NCI-H146 treated with DMSO at 0.1 percent for 48 hours (cell line): ENCODE data around the gene TMEM233.
"Not testable (repeated sequence)": the region's sequence is repeated elsewhere in the genome, so short reads cannot be mapped to it uniquely, and the experiment has no call there.

Experiments
- DNase-seq: peaks from one replicate; lab custom pipeline; 2025; ENCODE audit not compliant: unreplicated experiment; lab: John Stamatoyannopoulos, UW

The TMEM233 gene

GRCh38 chr12:119657001-119657400 is 63.4 kb downstream of the TMEM233 start:
- DNase-seq: not testable (repeated sequence)

GRCh38 chr12:119658166-119658565 is 64.6 kb downstream of the TMEM233 start:
- not testable (repeated sequence) for DNase-seq

- DNase-seq: peak; percentile 23
Observed at GRCh38 chr12:119659289-119659897, 65.8 kb downstream of the TMEM233 start.

GRCh38 chr12:119660076-119660475 is 66.5 kb downstream of the TMEM233 start:
- no peak for DNase-seq

- DNase-seq: peak; percentile 27
Observed at GRCh38 chr12:119661882-119662281, 68.3 kb downstream of the TMEM233 start.

GRCh38 chr12:119664642-119665041 is 71.1 kb downstream of the TMEM233 start:
- no peak for DNase-seq

GRCh38 chr12:119665164-119665929 is 71.8 kb downstream of the TMEM233 start:
- DNase-seq: no peak

- DNase-seq: no peak
Observed at GRCh38 chr12:119666226-119666795, 72.7 kb downstream of the TMEM233 start.

- no peak for DNase-seq
Observed at GRCh38 chr12:119666900-119667576, 73.5 kb downstream of the TMEM233 start.

- DNase-seq: peak; percentile 93
Observed at GRCh38 chr12:119667577-119668323, 74.2 kb downstream of the TMEM233 start, which contains the start of gene PRKAB1. PRKAB1 (plus strand) TSS chr12:119668133; CDS start chr12:119668245, 112 bp downstream.

GRCh38 chr12:119668324-119668841 is 74.8 kb downstream of the TMEM233 start:
- peak; percentile 8 for DNase-seq

- peak; percentile 75 for DNase-seq
Observed at GRCh38 chr12:119669744-119670472, 76.3 kb downstream of the TMEM233 start.

GRCh38 chr12:119671070-119671469 is 77.5 kb downstream of the TMEM233 start:
- DNase-seq: no peak

GRCh38 chr12:119672194-119672593 is 78.6 kb downstream of the TMEM233 start:
- DNase-seq: no peak

- no peak for DNase-seq
Observed at GRCh38 chr12:119673634-119674033, 80.1 kb downstream of the TMEM233 start.

- DNase-seq: no peak
Observed at GRCh38 chr12:119674560-119674959, 81.0 kb downstream of the TMEM233 start.

GRCh38 chr12:119676022-119676421 is 82.4 kb downstream of the TMEM233 start:
- no peak for DNase-seq

- DNase-seq: no peak
Observed at GRCh38 chr12:119676573-119676972, 83.0 kb downstream of the TMEM233 start.

- DNase-seq: no peak
Observed at GRCh38 chr12:119678459-119678858, 84.9 kb downstream of the TMEM233 start.

- peak; percentile 89 for DNase-seq
Observed at GRCh38 chr12:119679081-119679480, 85.5 kb downstream of the TMEM233 start.
